ENCODE data around the gene CMTM7. TPM values are rescaled to one million over a fixed set of nuclear protein-coding genes. Genes with fewer than 3 reads are reported as not detected.
A peak's percentile ranks its signal among the peaks of the same experiment; 100 is the strongest.

The CMTM7 gene, protein sequence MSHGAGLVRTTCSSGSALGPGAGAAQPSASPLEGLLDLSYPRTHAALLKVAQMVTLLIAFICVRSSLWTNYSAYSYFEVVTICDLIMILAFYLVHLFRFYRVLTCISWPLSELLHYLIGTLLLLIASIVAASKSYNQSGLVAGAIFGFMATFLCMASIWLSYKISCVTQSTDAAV
- total RNA-seq (2011; cell fraction: chromatin; rRNA removed; ENCODE audit: low replicate concordance) = 0.42 and 0.67 TPM in 2 replicates
- total RNA-seq (2011; cell fraction: nucleolus; rRNA removed) = 0.53 and 1.0 TPM in 2 replicates
- total RNA-seq (2011; cell fraction: nucleoplasm; rRNA removed) = 0.73 and 0.92 TPM in 2 replicates
- total RNA-seq (2014; rRNA removed) (not detected in 2 replicates), total RNA-seq (2014; rRNA removed; fragmentation: Illumina TruSeq; extraction: Trizol) (0.16 TPM in 1 of 2 replicates, not detected in the other), total RNA-seq (2015; rRNA removed; fragmentation: Illumina TruSeq; extraction: Trizol) (not detected in 2 replicates), total RNA-seq (2021) (0.38 and 0.49 TPM in 2 replicates), polyA plus RNA-seq (2011; rRNA removed) (0.96 and 1.6 TPM in 2 replicates), polyA plus RNA-seq (2014; fragmentation: Illumina TruSeq; extraction: Trizol) (0.25 and 0.33 TPM in 2 replicates), polyA plus RNA-seq (2014; fragmentation: Nextera tagmentation; extraction: Ambion mirVana) (under 1 TPM in 1 of 2 experiments, not detected in 1; 0.03 TPM), polyA plus RNA-seq (2014; rRNA removed) (0.27 and 0.42 TPM in 2 replicates), polyA minus RNA-seq (2011; rRNA and poly(A)+ RNA removed) (0.48 and 0.84 TPM in 2 replicates), Bru-seq, nascent RNA (percentile 30 among the genes with signal in this experiment), BruChase-seq, experiment 1, labeled RNA remaining after a 2-hour chase (percentile 23 among the genes with signal in this experiment), BruChase-seq, experiment 2, labeled RNA remaining after a 6-hour chase (percentile 23 among the genes with signal in this experiment)
- 1.3 and 2.2 TPM in 2 replicates for polyA plus RNA-seq (2011; cell fraction: cytosol; rRNA removed)
- polyA plus RNA-seq (2011; cell fraction: nucleus; rRNA removed) = 1.4 and 1.5 TPM in 2 replicates
- 0.14 and 0.18 TPM in 2 replicates for polyA plus RNA-seq (2012)
- polyA minus RNA-seq (2011; cell fraction: cytosol; rRNA and poly(A)+ RNA removed) = 1.4 TPM in 1 of 2 replicates, not detected in the other
- 0.40 and 0.44 TPM in 2 replicates for polyA minus RNA-seq (2011; cell fraction: nucleus; rRNA and poly(A)+ RNA removed)
- long read RNA-seq, experiment 1, partial matches to known transcripts = 0 of 1 reads
- long read RNA-seq, experiment 1, other reads (novel, unspliced or antisense) = 1 of 1 reads
- long read RNA-seq, experiment 2, partial matches to known transcripts = 1 of 2 reads
- long read RNA-seq, experiment 2, other reads (novel, unspliced or antisense) = 0 of 2 reads
- long read RNA-seq, experiment 3, partial matches to known transcripts = 0 of 2 reads
- long read RNA-seq, experiment 3, other reads (novel, unspliced or antisense) = 2 of 2 reads

DNA sequence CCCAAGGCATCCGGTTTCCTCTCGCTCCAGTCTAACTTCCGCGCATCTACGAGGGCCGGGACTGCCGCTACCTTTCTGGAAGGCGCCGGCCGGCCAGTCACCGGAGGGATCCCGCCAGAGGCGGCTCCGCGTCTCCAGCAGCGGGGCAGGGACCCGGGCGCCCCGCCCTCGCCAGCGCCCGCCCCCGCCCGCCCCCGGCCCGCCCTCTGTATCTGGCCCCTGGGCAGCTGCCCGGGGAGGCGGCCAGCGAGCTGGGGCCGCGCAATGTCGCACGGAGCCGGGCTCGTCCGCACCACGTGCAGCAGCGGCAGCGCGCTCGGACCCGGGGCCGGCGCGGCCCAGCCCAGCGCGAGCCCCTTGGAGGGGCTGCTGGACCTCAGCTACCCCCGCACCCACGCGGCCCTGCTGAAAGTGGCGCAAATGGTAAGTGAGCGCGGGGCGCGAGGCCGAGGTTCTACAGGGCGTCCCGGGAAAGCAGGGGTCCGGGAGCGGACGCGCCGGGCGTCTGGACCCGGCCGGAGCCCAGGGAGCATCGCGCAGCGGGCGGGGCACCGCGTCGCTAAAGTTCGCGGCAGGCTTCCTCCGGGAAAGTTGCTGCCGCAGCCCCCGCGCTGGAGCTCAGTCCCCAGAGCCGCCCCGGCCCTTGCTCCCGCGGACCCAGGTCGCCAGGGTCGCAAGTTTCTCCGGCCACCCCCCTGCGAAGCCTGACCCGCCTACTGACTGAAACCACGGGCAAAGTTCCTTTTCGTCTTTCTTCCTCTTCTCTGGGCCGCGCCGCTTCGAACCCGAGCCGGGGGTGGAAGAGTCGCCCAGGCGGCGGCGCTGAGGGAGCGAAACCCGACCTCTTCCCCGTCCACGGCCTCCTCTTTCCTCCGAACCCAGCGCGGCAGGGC is at the start of gene CMTM7:
Gene CMTM7, plus strand, starts transcription at position 211 of the 893 bp plus-strand sequence. Its CDS starts 54 bp downstream, at position 265.
- Histone ChIP-seq H3K4me2 (ENCODE audit: insufficient read depth, low read length) (peak within 1 kb of the TSS; percentile 50), H3K4me3 (peak within 1 kb of the TSS; percentile 14; the same call in 1 of the 2 replicates), H3K27ac (ENCODE audit: extremely low read depth, low read depth, low read length) (no peak within 1 kb of the TSS), H3K9ac (ENCODE audit: insufficient read depth in 1 of 2, low read depth in 2 of 2, low read length in 2 of 2) (peak within 1 kb of the TSS in 1 of 2 experiments; percentile 79; a peak in 2 of 4 replicates), H3K36me3 (ENCODE audit: control insufficient read depth, insufficient read depth, low read length) (no peaks in the 10 kb centered on the region), H3K9me1 (ENCODE audit: control insufficient read depth, insufficient read depth, low read length) (no peaks in the 10 kb centered on the region), H2AFZ (ENCODE audit: low read depth, low read length) (peak within 1 kb of the TSS; percentile 66), H3K4me1 (replicated peaks in 1 of 2; ENCODE audit: control insufficient read depth in 2 of 2, insufficient read depth in 2 of 2, low read length in 2 of 2) (peaks cover 0 to 12% of the 10 kb centered on the region in 2 experiments; a peak in 2 of 5 replicates), H4K20me1 (replicated peaks; ENCODE audit: control insufficient read depth, insufficient read depth, low read length) (no peaks in the 10 kb centered on the region), H3K27me3 (ENCODE audit: control insufficient read depth in 2 of 2, insufficient read depth in 2 of 2, low read length in 2 of 2) (peaks cover 29 to 43% of the 10 kb centered on the region in 2 experiments), H3K79me2 (ENCODE audit: control insufficient read depth, insufficient read depth, low read length) (no peaks in the 10 kb centered on the region), H3K9me3 (replicated peaks; ENCODE audit: control insufficient read depth, insufficient read depth, low read depth, low read length) (no peaks in the 10 kb centered on the region)
- intact Hi-C loops (cut with micrococcal nuclease) = no loop called here
- FAIRE-seq (no peak), ATAC-seq (peak; percentile 77), DNase-seq (ENCODE audit: extremely low read depth in 1 of 4, low spot score in 3 of 4) (peak; percentile 16 to 76 (median 56))
- BruUV-seq (replicated peaks) = no TSS peak
- WGBS (ENCODE audit: insufficient coverage, low coverage, missing lambda C conversion rate) = 7% methylated on average over 81 of the region's 107 CpGs
- in situ Hi-C loops (cut with MboI) = no loop called here
- CTCF ChIA-PET (ENCODE audit: low intra/inter-chr PET ratio) = no interaction called here
- POLR2A ChIA-PET = no interaction called here
- TF ChIP-seq BACH1 (tag; IDR thresholded peaks at IDR 0.05) (no peak), RB1 (IDR thresholded peaks at IDR 0.05; ENCODE audit: low read depth) (no peak), PHF8 (IDR thresholded peaks at IDR 0.05; ENCODE audit: borderline replicate concordance, low read length) (peak; percentile 26; the same call in 1 of the 2 replicates), YBX1 (IDR thresholded peaks at IDR 0.05) (no peak), RNF219 (CRISPR knock-in tag; IDR thresholded peaks at IDR 0.05) (no peak), CXXC5 (CRISPR knock-in tag; IDR thresholded peaks at IDR 0.05) (peak; percentile 18; the same call in 1 of the 2 replicates)
- TF ChIP-seq, protein P1, sequence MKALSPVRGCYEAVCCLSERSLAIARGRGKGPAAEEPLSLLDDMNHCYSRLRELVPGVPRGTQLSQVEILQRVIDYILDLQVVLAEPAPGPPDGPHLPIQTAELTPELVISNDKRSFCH (CRISPR knock-in tag; IDR thresholded peaks at IDR 0.05) = no peak
- TF ChIP-seq, protein P1 (tag; IDR thresholded peaks at IDR 0.05) = no peak
- TF ChIP-seq, protein P2, sequence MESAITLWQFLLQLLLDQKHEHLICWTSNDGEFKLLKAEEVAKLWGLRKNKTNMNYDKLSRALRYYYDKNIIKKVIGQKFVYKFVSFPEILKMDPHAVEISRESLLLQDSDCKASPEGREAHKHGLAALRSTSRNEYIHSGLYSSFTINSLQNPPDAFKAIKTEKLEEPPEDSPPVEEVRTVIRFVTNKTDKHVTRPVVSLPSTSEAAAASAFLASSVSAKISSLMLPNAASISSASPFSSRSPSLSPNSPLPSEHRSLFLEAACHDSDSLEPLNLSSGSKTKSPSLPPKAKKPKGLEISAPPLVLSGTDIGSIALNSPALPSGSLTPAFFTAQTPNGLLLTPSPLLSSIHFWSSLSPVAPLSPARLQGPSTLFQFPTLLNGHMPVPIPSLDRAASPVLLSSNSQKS (CRISPR knock-in tag; IDR thresholded peaks at IDR 0.05) = no peak

Measured in K562 (cell line).